GM19467 (cell line): Measurements from ENCODE around the gene MSMP.

Experiments used
- ATAC-seq: cut with Tn5 transposase; IDR thresholded peaks from one replicate; pipeline ENCODE4 v1.9.1; 2021; ENCODE audit warnings: mild to moderate bottlenecking, moderate library complexity; ENCODE audit not compliant: unreplicated experiment

MSMP gene

GRCh38 chr9:35771943-35772342 is 17.9 kb upstream of the MSMP start:
- no peak for ATAC-seq

- ATAC-seq: no peak
Measured at GRCh38 chr9:35771534-35771933, 17.5 kb upstream of the MSMP start.

- no peak for ATAC-seq
Measured at GRCh38 chr9:35771075-35771433, 17.0 kb upstream of the MSMP start.

- ATAC-seq: no peak
Measured at GRCh38 chr9:35769763-35770162, 15.7 kb upstream of the MSMP start.

GRCh38 chr9:35767458-35767857 is 13.4 kb upstream of the MSMP start:
- no peak for ATAC-seq

GRCh38 chr9:35766997-35767396 is 12.9 kb upstream of the MSMP start:
- no peak for ATAC-seq

- no peak for ATAC-seq
Measured at GRCh38 chr9:35763803-35764202, 9.7 kb upstream of the MSMP start.

GRCh38 chr9:35763181-35763580 is 9.1 kb upstream of the MSMP start:
- ATAC-seq: no peak

- no peak for ATAC-seq
Measured at GRCh38 chr9:35760651-35761050, 6.6 kb upstream of the MSMP start.

GRCh38 chr9:35759795-35760194 is 5.7 kb upstream of the MSMP start:
- ATAC-seq: no peak

GRCh38 chr9:35758475-35759050 is 4.5 kb upstream of the MSMP start:
- ATAC-seq: no peak

- no peak for ATAC-seq
Measured at GRCh38 chr9:35757892-35758275, 3.8 kb upstream of the MSMP start.

GRCh38 chr9:35757226-35757891 is 3.3 kb upstream of the MSMP start:
- ATAC-seq: peak; percentile 29

- ATAC-seq: peak; percentile 45
Measured at GRCh38 chr9:35756275-35757225, 2.5 kb upstream of the MSMP start.

- no peak for ATAC-seq
Measured at GRCh38 chr9:35755071-35755470, 995 bp upstream of the MSMP start.

- no peak for ATAC-seq
Measured at GRCh38 chr9:35753466-35753865, 610 bp downstream of the MSMP start.

GRCh38 chr9:35750256-35750531 is 3.9 kb downstream of the MSMP start:
- ATAC-seq: no peak

- peak; percentile 14 for ATAC-seq
Measured at GRCh38 chr9:35749515-35750255, 4.4 kb downstream of the MSMP start.

- ATAC-seq: peak; percentile 74
Measured at GRCh38 chr9:35748858-35749514, 5.1 kb downstream of the MSMP start, which contains the start of the genes GBA2 and RGP1. TSS of gene GBA2 (minus strand) at chr9:35749228. CDS start at chr9:35748704, 524 bp downstream. TSS of gene RGP1 (plus strand) at chr9:35749287. CDS start at chr9:35749756, 469 bp downstream.

GRCh38 chr9:35748242-35748857 is 5.7 kb downstream of the MSMP start:
- no peak for ATAC-seq
